ENCODE measurements around the gene GTF3C5. TPM values are rescaled to one million over a fixed set of nuclear protein-coding genes. Genes with fewer than 3 reads are reported as not detected.

GTF3C5 gene
- total RNA-seq, 3 donors from 2014 or later: 43.8 to 74.4 (median 68.2) TPM

GRCh38 chr9:133063159-133063499, 32.3 kb downstream of the GTF3C5 start:
- no peak for DNase-seq (ENCODE audit: low spot score in 2 of 2)

GRCh38 chr9:133063500-133064231, 32.9 kb downstream of the GTF3C5 start:
- TF ChIP-seq POLR2A (IDR thresholded peaks at IDR 0.05) (no peak), POLR2AphosphoS5 (IDR thresholded peaks at IDR 0.05) (no peak), CTCF (IDR thresholded peaks at IDR 0.05) (no peak)
- no peak for DNase-seq (ENCODE audit: low spot score in 2 of 2)
- Histone ChIP-seq H3K4me3 (no peak overlapping the region), H3K4me1 (no peaks in the 10 kb centered on the region), H3K27me3 (no peaks in the 10 kb centered on the region), H3K27ac (no peak overlapping the region), H3K9me3 (no peaks in the 10 kb centered on the region), H3K36me3 (no peaks in the 10 kb centered on the region)
- intact Hi-C loops (cut with DNase I; ENCODE audit: low total_unique reads): no loop called here

More at GRCh38 chr9:133063159-133063499, 32.3 kb downstream of the GTF3C5 start:
- H3K4me3 ChIP-seq: no peak overlapping the region
- intact Hi-C loops (cut with DNase I; ENCODE audit: low total_unique reads): no loop called here
- no peaks in the 10 kb centered on the region for H3K36me3 ChIP-seq
- no peaks in the 10 kb centered on the region for H3K9me3 ChIP-seq
- H3K4me1 ChIP-seq: no peaks in the 10 kb centered on the region
- no peak overlapping the region for H3K27ac ChIP-seq
- TF ChIP-seq POLR2A (IDR thresholded peaks at IDR 0.05): no peak
- TF ChIP-seq POLR2AphosphoS5 (IDR thresholded peaks at IDR 0.05): no peak
- no peak for TF ChIP-seq CTCF (IDR thresholded peaks at IDR 0.05)
- H3K27me3 ChIP-seq: no peaks in the 10 kb centered on the region

- Histone ChIP-seq H3K4me1 (no peaks in the 10 kb centered on the region), H3K4me3 (no peak overlapping the region), H3K9me3 (no peaks in the 10 kb centered on the region), H3K27ac (no peak overlapping the region), H3K36me3 (no peaks in the 10 kb centered on the region), H3K27me3 (no peaks in the 10 kb centered on the region)
- no peak for TF ChIP-seq CTCF (IDR thresholded peaks at IDR 0.05)
- TF ChIP-seq POLR2A (IDR thresholded peaks at IDR 0.05): no peak
- TF ChIP-seq POLR2AphosphoS5 (IDR thresholded peaks at IDR 0.05): no peak
- intact Hi-C loops (cut with DNase I; ENCODE audit: low total_unique reads): no loop called here
- DNase-seq (ENCODE audit: low spot score in 2 of 2): no peak
Observed at GRCh38 chr9:133064241-133065069, 33.7 kb downstream of the GTF3C5 start.

- TF ChIP-seq CTCF (IDR thresholded peaks at IDR 0.05): no peak
- no peaks in the 10 kb centered on the region for H3K36me3 ChIP-seq
- intact Hi-C loops (cut with DNase I; ENCODE audit: low total_unique reads): no loop called here
- H3K4me1 ChIP-seq: no peaks in the 10 kb centered on the region
- no peak overlapping the region for H3K4me3 ChIP-seq
- DNase-seq (ENCODE audit: low spot score in 2 of 2): no peak
- H3K27ac ChIP-seq: no peak overlapping the region
- no peaks in the 10 kb centered on the region for H3K27me3 ChIP-seq
- H3K9me3 ChIP-seq: no peaks in the 10 kb centered on the region
Observed at GRCh38 chr9:133065070-133065388, 34.2 kb downstream of the GTF3C5 start.
